ENCODE results near the gene PLEKHO2.

PLEKHO2 gene

DNA sequence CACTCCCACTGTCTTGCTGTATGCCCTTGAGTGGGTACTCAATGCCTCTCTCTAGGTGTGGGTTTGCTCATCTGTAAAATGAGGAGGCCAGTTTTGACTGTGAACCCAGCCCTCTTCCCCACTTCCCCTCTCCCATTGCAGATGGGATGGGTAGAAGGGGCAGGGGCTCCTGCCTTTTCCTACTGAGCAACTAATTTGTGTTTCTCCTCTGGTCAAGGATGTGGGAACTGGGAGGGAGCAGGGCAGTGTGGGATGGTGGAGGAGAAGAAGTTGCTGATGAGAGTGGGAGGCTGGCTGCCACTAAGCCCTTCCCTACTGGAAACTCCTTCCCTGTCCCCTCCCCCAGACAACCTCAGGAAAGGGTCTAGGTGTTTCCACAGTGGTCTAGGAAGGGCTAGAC is 49.8 kb downstream of the PLEKHO2 start:
- DNase-seq (ENCODE audit: low read depth in 1 of 2, low spot score in 1 of 2), result no peak

DNA sequence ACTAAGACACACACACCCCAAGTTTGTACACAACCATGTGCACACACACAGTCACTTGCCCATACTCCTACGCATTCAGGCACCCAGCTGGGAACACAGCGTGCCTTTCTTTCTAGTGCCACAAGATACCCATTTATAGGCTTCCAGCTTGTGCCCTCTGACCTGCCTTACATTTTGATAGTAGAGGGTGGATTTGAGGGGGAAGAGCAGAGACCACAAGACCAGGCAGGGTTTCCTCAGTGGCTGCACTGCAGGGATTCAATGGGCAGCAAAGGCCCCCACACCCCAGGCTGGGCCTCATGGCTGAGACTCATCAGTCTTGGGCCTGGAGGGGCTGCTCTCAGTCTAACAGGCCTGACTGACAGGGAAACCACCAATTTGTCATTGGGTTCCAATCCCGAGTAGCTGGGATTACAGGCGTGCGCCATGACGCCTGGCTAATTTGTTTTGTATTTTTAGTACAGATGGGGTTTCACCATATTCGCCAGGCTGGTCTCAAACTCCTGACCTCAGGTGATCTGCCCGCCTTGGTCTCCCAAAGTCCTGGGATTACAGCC is 51.2 kb downstream of the PLEKHO2 start:
- DNase-seq (ENCODE audit: low read depth in 1 of 2, low spot score in 1 of 2), result no peak

DNA sequence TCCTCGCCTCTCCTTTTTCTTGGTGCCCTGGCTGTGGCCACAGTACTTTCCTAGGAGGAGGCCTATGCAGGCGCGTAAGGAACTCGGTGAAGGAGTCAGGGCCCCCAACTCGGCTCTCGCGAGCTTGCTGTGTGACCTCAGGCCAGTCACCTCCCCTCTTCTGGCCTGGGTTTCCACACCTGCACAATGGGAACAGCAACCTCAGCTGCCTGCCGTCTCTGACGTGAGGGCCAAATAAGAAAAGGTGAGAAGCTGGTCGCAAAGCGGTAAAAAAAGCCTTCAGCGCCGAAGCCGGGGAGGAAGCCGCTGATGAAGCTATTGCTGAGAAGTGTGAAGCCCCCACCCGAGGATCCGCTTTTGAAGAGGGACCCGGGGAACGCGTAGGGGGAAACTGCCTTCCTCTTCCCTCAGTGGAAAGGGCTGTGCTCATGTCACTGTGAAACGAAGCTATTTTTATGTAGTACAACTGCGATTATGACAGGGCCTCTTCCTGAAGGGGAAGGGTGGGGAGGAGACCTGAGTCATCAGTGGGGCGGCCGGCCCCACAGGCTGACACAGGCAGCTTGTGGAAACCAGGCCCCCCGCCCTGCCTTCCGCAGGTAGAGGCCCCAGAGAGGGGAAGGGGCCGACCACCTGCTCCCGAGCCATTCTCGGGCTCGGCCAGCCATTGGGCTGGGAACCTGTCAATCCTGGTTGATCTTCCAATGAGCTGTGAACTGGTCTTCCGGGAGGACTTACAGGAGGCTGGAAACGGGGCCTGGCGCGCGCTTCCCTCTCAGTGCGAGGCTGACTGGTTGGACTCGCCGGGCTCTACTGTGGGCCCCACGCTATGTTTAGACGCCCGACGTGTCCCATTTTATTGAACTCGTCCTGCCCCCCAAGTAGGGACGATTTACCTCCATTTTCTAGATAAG is 52.0 kb downstream of the PLEKHO2 start:
- DNase-seq (ENCODE audit: low read depth in 1 of 2, low spot score in 1 of 2), result peak; percentile 89 to 95

DNA sequence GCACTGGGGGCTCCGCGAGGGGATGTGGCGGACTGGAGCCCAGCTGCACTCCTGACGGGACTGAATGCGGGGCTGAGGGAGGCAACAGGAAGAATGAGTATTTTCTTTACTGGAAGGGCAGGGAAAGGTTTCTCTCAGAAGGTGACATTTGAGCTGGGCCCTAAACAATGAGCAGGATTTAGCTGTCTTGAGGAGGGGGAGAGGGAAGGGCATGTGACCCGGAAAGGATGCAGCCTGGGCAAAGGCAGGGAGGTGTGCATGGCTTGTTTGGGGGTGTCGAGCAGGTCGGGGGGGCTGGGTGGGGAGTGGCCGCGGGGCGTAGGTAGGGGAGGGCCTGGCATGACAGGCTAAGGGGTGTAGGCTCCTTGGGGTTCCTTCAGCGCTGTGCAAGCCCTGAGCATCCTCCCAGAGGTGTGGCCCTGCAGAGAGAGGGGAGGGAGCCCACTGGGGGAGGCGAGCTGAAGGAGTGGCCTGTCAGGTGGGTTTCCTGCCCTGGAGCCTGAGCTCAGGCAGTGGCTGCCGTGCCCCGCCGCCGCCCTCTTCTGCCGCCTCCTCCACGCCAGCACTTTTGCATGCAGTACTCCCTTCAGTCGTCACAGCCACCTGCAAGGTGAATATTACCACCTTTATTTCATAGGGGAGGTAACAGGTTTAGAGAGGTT is 52.8 kb downstream of the PLEKHO2 start:
- peak in 1 of 2 donors; percentile 49 for DNase-seq (ENCODE audit: low read depth in 1 of 2, low spot score in 1 of 2)

DNA sequence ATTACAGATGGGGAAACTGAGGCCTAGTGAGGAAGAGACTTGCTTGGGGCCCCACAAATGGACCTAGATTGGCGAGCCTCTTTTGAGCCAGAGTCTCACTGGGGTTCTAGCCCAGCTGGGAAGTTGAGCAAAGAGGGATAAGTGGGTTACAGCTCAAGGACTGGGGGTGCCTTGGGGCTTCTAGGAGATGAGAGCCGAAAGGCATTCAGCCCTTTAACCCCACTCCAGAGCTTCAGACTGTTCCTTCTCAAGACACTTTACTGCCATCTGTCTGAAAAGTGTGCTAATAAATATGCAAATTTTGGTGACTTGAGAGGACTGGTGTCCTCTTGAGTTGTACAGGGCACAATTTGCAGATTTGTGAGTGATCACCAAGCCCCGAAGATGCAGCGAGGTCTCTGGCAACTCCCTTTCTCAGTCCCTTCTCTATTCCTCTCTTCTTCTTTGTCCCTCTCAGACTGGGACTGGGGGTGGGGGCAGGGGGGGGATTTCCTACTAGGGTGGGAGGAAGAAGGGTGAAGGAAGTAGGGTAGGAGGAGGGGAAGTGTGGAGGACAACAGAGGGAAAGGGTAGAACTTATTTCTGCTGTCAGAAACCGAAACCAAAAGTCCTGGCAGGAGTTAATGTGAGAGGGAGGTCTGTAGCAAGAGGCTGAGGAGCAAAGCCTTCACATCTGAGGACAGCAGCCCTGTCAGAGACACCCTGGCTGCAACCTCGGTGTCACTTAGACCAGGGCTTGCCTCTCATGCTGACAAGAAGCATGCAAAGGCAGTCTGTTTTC is 53.8 kb downstream of the PLEKHO2 start:
- DNase-seq (ENCODE audit: low read depth in 1 of 2, low spot score in 1 of 2), result peak in 1 of 2 donors; percentile 37

DNA sequence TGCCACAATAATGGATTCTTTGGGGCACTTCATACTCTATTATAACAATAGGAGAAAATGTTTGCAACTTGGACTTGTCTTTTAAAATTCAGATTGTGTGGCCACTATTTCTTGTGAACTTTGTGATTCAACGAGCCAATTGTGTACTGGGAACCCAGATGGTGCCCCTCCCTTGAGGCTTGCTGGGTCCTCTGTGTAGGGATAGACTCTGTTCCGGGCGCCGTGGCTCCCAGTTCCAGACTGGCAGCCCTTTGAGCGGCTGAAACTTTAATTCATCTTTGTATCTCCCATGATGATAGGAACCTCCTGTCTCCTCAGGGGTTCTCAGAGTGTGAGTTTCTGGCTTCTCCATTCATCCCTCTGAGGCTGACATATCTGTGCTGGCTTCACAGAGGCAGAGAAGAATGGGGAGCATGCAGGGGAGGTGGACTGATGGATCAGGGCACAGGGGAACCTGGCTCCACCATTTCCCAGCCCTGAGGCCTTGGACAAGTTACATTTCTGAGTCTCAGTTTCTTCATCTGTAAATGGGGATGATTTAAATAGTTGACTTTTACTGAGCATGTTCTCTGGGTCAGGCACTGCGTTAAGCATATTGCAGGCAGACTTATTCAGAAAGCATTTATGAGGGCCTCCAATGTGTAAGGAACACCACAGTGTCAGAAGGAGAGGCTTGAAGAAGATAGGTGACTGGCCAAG is 54.8 kb downstream of the PLEKHO2 start:
- no peak for DNase-seq (ENCODE audit: low read depth in 1 of 2, low spot score in 1 of 2)

DNA sequence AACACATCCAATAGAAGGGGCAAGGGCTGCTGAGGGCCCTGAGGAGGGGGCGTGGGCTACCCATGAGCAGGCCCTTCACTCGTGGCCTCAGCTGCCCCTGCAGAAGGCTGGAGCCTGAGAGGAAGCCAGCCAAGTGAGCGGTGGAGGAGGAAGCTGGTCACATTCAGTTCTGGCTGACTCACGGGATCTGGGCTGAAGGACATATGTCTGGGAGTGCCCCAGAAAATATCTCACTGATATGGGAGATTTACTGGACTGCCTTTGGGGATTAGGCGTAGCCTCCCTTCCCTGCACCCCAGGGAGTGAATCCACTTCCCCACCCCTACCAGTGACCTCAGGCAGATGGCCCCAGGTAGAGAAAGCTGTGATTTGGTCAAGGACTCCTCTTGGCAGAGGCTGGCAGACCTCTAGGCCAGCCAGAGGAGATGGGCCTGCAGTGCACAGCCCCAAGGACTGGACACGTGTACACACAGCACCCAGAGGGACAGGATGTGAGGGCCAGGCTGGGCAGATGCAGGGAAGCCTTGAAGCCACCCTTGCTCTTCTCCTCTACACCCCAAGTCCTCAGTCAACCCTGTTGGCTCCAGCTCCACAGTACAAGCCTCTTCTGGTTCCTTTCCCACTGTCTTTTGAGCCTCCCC is 55.8 kb downstream of the PLEKHO2 start:
- DNase-seq (ENCODE audit: low read depth in 1 of 2, low spot score in 1 of 2), result no peak

DNA sequence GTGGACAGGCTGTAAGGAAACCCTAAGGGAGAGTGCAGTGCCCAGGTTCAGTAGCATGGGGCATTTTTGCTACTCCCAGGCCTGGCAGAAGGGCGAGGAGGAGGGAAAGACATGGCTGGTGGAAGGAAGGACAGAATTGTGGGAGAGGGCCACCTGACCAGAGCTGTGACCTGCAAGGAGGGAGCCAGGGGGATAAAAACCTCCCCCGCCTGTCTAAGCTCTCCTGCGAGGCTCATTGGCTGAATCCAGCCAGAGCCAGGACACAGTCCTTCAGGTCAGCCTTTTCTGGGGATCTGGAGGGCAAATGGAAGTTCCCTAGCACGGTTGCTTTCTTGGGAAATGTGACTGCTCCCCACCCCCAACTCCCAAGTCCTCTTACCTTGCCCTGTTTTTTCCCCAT is 56.7 kb downstream of the PLEKHO2 start:
- no peak for DNase-seq (ENCODE audit: low read depth in 1 of 2, low spot score in 1 of 2)

DNA sequence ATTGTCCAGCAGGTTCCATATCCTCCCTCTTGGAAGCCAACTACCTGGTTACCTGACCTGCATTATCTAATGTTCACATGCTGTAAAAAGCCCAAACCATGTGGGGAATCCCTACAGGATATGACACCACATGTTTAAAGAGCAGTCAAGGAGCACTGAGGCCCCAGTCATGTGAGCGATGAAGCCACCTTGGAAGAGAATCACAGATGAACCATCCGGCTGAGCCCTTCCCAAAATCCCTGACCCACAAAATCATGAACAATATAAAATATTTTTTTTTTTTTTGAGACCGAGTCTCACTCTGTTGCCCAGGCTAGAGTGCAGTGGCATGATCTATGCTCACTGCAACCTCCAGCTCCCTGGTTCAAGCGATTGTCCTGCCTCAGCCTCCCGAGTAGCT is 59.4 kb downstream of the PLEKHO2 start:
- no peak for DNase-seq (ENCODE audit: low read depth in 1 of 2, low spot score in 1 of 2)

DNA sequence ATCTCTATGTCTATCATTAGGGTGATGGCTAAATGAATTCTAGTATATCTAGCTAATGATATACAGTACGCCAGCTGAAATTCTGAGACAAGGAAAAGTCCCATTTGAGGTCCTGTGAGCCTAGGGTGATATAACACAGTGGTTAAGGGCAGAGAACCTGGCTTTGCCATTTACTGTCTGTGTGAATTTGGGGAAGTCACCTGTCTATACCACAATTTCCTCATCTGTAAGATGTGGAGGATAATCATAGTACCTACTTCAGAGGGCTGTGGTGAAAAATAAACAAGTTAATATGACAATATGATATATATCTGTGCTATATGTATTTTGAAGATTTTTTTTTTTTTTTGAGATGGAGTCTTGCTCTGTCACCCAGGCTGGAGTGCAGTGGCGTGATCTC is 60.2 kb downstream of the PLEKHO2 start:
- no peak for DNase-seq (ENCODE audit: low read depth in 1 of 2, low spot score in 1 of 2)

DNA sequence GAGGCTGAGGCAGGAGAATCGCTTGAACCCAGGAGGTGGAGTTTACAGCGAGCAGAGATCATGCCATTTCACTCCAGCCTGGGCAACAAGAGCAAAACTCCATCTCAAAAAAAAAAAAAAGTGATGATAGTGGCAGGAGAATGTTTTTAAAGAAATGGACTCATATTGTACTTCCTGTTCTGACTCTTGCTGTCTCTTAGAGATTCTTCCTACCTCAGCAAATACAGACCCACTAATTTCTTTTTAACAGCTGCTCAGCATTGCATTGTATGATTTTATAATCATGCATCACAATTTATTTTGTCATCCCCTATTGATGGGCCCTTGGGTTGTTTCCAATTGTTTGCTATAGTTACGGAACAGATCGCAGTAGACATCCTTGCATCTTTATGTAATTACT is 61.1 kb downstream of the PLEKHO2 start:
- no peak for DNase-seq (ENCODE audit: low read depth in 1 of 2, low spot score in 1 of 2)

DNA sequence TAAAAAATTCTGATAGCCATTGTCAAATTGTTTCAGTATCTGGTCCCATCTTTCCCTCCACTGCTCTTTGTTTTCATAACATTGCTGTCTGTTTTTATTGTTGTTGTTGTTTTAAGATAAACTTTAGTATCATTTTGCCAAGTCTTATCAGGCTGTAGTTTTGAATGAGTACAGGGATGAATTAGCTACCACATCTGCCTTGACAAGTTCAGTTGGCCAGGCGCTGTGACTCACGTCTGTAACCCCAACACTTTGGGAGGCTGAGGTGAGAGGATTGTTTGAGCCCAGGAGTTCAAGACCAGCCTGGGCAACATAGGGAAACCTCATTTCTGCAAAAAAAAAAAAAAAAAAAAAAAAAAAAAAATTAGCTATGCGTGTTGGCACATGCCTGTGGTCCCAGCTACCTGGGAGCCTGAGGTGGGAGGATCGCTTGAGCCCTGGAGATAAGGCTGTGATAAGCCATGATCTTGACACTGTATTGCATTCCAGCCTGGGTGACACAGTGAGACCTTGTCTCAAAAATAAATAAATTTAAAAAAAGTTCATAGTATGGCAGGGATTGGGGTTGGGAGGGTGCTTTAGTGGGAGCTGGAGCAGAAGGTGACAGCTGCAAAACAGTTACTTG is 61.7 kb downstream of the PLEKHO2 start:
- no peak for DNase-seq (ENCODE audit: low read depth in 1 of 2, low spot score in 1 of 2)

DNA sequence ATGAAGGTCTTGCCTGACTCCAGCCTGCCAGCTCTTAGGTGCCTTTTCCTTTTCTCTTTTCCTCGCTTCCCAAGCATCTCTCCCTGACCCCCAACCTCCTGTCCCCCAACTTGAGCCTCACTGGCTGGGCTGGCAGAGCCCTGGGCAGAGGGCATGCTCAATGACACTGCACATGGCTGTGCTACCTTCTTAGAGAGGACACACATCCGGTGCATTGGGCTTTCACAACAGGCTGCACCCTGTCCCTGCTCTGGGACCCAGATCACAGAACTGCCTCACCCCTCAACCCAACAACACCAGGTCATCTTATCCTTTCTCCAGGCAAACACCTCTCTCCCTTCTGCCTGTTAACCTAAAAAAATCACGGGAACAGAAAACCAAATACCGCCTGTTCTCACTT is 62.5 kb downstream of the PLEKHO2 start:
- DNase-seq (ENCODE audit: low read depth in 1 of 2, low spot score in 1 of 2), result no peak

DNA sequence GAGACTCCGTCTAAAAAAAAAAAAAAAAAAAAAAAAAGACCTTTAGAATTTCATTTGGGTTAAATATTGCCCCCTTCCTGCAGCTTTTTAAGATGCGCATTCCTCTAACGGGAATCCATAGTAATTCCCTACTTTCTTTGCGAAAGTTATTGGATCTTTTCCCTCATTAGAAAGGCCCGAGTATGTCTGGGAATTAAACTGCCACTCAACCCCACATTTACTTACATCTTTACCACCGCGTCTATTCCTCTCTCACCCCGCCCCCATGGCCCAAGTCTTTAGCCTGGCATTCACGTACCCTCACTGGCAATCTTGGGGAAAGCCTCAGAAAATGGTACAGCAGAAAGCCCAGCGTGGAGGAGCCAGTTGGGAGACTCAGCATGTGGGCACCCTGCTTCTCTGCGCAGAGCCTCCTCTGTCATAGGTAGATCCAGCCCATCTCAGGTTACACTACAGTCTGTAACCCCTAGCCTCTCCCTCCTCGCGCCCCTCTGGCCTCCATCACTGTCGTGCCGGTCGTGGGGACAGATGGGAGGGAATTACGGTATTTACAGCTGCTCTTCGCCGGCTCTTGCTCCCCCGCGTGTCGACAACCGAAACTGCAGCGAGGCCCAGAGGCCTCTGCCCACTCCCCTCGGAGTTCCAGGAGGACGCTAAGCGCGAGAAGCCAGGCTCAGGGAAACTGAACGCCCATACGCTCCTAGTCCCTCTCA is 63.6 kb downstream of the PLEKHO2 start:
- DNase-seq (ENCODE audit: low read depth in 1 of 2, low spot score in 1 of 2), result peak; percentile 60 to 65

DNA sequence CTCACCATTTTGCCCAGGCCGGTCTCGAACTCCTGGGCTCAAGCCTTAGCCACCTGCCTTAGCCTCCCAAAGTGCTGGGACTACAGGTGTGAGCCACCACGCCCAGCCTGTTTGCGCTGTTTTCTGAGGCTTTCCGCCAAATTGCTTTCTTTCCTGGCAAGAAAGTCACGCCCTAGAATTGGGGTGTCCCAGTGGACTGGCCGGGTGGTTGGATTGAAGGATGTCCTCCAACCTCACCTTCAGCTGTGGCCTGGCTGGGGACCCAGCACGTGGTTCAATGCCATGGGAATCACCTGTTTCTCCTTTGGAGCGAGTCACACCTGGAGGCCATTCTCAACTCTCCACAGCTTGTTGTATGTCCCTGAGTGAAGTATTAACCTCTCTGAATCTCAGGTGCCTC is 64.2 kb downstream of the PLEKHO2 start:
- no peak for DNase-seq (ENCODE audit: low read depth in 1 of 2, low spot score in 1 of 2)

DNA sequence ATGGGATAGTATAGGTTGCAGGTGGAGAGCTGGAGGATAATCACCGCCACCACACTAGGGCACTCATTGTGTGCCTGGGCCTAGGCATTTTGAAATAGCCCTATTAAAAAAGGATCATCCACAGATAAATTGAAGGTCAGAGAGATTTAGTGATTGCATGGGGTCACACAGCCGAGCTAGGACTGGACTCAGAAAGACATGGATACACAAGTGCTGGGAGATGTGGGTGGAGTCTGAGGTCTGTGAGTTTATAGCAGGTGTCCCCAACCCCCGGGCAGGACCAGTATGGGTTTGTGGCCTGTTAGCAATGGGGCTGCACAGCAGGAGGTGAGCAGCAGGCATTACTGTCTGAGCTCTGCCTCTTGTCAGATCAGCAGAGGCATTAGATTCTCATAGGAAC is 64.7 kb downstream of the PLEKHO2 start:
- no peak for DNase-seq (ENCODE audit: low read depth in 1 of 2, low spot score in 1 of 2)

DNA sequence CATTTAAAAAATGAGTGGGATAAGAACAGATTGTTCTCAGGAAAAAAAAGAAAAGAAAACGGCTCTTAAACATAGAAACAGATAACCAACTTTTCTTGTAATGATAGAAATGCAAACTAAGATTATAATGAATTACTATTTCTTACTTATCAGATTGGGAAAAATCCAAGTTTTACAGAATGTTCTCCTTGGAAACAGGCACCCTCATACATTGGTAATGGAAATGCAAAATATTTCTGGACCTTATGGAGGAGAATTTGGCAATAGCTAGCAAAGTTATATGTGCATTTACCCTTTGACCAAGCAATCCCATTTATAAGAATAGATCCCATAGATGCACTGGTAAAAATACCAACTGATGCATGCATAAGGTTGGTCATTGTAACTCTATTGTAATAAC is 66.3 kb downstream of the PLEKHO2 start:
- DNase-seq (ENCODE audit: low read depth in 1 of 2, low spot score in 1 of 2), result no peak

DNA sequence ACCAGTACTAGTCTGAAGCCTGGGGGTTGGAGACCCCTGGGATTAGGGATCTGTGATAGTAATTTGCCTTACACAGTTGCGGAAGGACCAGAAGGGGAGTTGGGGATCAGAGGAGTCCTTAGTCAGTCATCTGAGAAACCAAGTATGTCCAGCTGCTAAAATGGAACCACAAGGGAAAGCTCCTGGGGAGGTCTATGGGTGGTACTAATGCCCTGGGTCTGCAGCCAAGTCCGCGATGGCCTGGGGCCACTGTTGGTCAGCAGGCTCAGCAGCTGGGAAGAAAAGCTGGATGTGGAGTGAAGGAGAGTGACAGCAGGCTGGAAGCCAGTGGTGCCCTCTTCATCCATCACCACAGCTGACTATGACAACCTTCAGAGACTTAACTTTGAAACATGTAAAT is 67.8 kb downstream of the PLEKHO2 start:
- DNase-seq (ENCODE audit: low read depth in 1 of 2, low spot score in 1 of 2), result no peak

All from activated CD4-positive, alpha-beta T cell treated with anti-CD3 and anti-CD28 coated beads, Interleukin-2, amount 50 U/mL, for 24 hours (primary cell).